Motor neuron (in vitro differentiated cells): ENCODE data around the gene RECQL. TPM values are rescaled to one million over a fixed set of nuclear protein-coding genes. Genes with fewer than 3 reads are reported as not detected.
"Not testable (repeated sequence)": the region's sequence is repeated elsewhere in the genome, so short reads cannot be mapped to it uniquely, and the experiment has no call there.

Experiments
- ATAC-seq, 8 experiments: fragments of 200-7000 bp; cut with Tn5 transposase; replicated peaks in 6 of 8; 2 replicates each; pipeline ENCODE4 v1.8.0; 2021; ENCODE audit warnings: mild to moderate bottlenecking in 8 of 8, moderate library complexity in 8 of 8
- H3K27ac ChIP-seq, 2 donors: fragments of 250-450 bp; sonication (Bioruptor Pico); 2 replicates each; pipeline ENCODE4 v1.9.0; 2021; ENCODE audit warnings: antibody characterized with exemption in 2 of 2, mild to moderate bottlenecking in 2 of 2, moderate library complexity in 1 of 2
- H3K4me1 ChIP-seq, 2 donors: fragments of 250-450 bp; sonication (Bioruptor Pico); replicated peaks in 1 of 2; 2 replicates each; pipeline ENCODE4 v1.6.1; 2021; ENCODE audit warnings: antibody characterized with exemption in 2 of 2, mild to moderate bottlenecking in 2 of 2, moderate library complexity in 1 of 2
- H3K4me3 ChIP-seq, 5 donors: fragments of 250-450 bp; sonication (Bioruptor Pico); 2 replicates each; pipeline ENCODE4 v1.9.0; 2021; ENCODE audit warnings: antibody characterized with exemption in 5 of 5, mild to moderate bottlenecking in 5 of 5, moderate library complexity in 4 of 5
- WGBS, 10 experiments: fragments of 450-650 bp; shearing (Covaris generic); methylation state at CpG; one replicate each; pipeline ENCODE4 v1.0.0; 2022; 5-methylcytosine and 5-hydroxymethylcytosine counted together
- in situ Hi-C, 9 experiments: fragments of 400-800 bp; cut with MboI; loops; one replicate each; pipeline ENCODE4 v1.15.0; 2021; ENCODE audit warnings: low sequenced_read_pairs in 9 of 9, low pct_unique_long_range_greater_than_20kb in 2 of 9; ENCODE audit not compliant: unreplicated experiment in 9 of 9
- total RNA-seq, 8 experiments: library from RNA; unstranded; fragments of 300-600 nt; gene quantifications; 2 replicates each; pipeline versions ENCODE4 v1.2.3 to v1.2.4, GENCODE V29; 2022

RECQL gene
- total RNA-seq, 8 experiments from 2014 or later = 16.0 to 68.4 (median 26.0) TPM

DNA sequence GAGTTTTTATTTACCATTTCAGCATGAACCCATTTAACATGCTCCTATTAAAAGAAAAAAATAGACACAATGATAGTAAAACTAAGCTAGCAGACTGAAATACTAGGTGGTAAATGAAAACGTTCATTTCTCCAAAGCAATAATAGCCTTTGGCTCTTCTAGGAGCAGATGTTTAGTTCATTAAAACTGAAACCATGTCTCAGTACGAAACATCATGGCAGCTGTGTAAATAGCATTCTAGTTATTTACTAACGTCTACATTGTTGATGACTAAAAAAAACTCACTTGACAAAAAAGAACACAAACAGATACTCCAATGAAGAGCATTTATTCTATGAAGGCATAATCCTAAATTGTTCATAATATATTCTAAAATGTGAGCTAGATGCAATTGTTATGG is 17.9 kb downstream of the RECQL start:
- 66 to 100% (median 85%) methylated on average over 2 to 3 of the region's 3 CpGs for WGBS, 10 experiments
- Histone ChIP-seq H3K27ac (no peak overlapping the region), H3K4me3 (no peak overlapping the region), H3K4me1 (no peaks in the 10 kb centered on the region)
- no peak for ATAC-seq
- in situ Hi-C loops = no loop called here

DNA sequence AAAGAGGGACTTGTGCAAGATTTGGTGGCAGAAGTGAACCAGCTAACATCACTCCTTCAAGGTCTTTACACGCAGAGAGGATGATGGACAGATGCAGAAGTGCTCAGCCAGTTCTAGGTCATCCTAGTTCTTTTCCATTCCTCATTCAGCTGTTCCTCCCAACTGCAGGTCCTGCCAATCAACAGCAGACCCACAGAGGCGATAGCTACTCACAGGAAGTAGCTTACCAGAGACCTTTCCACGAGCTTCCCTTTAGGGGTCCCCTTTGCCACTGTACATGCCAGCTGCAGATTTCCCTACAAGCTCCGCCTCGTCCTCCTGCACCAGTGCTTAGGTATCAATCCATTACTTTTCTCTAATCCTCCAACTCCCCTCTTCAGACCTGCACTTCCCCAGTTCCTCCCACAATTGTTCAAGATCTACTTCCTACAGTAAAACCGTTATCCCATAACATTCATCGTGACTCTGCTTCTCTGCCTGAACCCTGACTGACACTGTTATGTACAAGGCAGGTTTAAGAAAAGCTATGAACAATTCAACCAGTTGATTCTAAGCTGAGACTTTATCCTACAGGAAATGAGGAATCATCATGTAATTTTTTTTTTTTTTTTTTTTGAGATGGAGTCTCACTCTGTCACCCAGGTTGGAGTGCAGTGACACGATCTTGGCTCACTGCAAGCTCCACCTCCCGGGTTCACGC is 22.5 kb downstream of the RECQL start:
- Histone ChIP-seq H3K4me3 (no peak overlapping the region), H3K4me1 (no peaks in the 10 kb centered on the region), H3K27ac (no peak overlapping the region)
- ATAC-seq = no peak
- 71 to 100% (median 94%) methylated on average over 1 to 6 of the region's 10 CpGs; no CpG with 5 or more reads in 1 of the 10 experiments for WGBS, 10 experiments
- in situ Hi-C loops = no loop called here

DNA sequence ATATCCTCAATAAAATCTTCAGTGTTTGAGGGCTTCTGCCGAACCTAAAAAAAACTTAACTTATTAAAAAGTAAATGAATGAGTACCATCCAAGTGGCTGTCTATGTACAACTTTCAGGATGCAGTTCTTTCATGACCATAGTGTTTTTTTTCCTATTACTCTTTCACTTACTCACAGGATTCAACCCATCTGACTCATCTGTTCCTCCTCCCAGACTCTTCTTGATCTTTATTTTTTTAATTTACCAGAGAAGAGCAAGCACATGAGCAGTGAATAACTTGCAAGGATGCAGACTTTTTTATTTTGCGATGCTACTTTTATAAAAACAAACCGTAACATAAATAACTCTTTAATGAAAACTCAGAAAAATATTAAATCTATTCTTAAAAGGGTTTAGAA is 24.5 kb downstream of the RECQL start:
- Histone ChIP-seq H3K4me1 (no peaks in the 10 kb centered on the region), H3K27ac (no peak overlapping the region), H3K4me3 (no peak overlapping the region)
- WGBS, 10 experiments = 60 to 100% (median 94%) methylated on average over 1 to 3 of the region's 3 CpGs
- ATAC-seq = peak in 2 of 8 experiments; percentile 78 to 85
- in situ Hi-C loops = no loop called here

DNA sequence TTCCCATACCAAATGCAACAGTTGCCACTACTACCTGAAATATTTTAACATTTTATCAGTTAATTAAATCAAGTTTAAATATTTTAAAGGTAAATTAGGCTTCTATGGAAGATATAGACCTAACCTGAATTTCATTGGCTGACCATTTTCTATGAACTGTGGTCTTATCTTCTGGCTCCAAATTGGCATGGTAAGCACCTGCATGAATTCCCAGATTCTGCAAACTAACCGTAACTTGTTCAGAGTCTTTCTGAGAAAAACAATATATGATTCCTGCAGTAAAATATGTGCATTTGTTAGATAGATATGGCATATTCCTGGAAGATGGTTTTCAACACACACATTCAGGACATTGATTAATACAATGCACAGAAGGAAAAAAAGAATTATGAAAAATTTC is 25.9 kb downstream of the RECQL start:
- in situ Hi-C loops = no loop called here
- peak in 1 of 8 experiments; percentile 42 for ATAC-seq
- Histone ChIP-seq H3K27ac (no peak overlapping the region), H3K4me3 (no peak overlapping the region), H3K4me1 (no peaks in the 10 kb centered on the region)
- WGBS, 10 experiments = 0 to 100% (median 90%) methylated on average over 1 of the region's 1 CpG; no CpG with 5 or more reads in 2 of the 10 experiments

DNA sequence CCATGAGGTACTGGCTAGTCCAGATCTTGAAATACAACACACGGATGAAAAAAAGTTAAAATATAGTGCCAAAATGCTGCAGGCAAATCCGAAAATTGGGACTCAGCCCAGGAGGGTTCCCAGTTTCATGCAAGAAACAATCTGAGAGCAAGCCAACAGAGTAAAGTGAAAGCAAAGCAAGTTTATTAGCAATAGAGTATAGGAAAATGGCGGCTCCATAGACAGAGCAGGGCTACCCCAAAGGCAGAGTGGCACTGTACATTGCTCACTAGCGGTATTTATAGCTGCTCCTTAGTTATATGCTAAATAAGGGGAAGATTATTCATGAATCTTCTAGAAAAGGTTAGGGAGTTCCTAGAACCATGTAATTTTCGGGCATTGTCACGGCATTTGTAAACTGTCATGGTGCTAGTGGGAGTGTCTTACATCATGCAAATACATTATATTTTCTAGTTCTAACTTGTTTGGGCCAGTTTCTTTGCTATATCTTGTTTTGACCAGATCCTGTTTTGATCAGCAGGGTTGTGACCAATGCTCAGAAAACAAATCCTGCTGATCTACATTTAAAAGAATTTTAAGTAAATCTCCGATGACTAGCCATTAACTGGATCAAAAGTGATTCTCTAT is 29.1 kb downstream of the RECQL start:
- no peak overlapping the region for H3K4me3 ChIP-seq
- H3K27ac ChIP-seq = no peak overlapping the region
- in situ Hi-C loops = no loop called here
- H3K4me1 ChIP-seq = no peaks in the 10 kb centered on the region
- peak in 2 of 8 experiments; percentile 26 to 60 for ATAC-seq
- WGBS, 10 experiments = 88 to 100% (median 95%) methylated on average over 1 to 7 of the region's 7 CpGs

DNA sequence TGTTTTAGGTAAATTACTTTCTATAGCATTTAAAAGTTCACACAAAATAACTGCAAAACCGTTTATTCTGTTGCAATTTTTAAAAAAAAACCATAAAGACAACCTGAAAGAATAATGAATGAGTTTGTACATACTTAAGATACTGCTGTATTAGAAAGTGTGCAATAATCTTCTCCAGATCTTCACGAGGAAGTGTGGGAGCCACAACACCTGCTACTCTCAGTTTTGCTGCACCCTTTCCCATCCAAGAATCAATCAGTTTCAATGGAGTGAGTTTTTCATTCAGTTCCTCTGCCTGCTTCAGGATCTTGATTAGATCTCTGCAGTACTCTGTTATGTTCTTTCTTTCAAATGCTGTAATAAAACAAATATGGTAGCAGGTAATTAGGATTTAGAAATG is 30.1 kb downstream of the RECQL start:
- Histone ChIP-seq H3K4me3 (no peak overlapping the region), H3K4me1 (no peaks in the 10 kb centered on the region), H3K27ac (no peak overlapping the region)
- ATAC-seq = no peak
- 50 to 92% (median 75%) methylated on average over 1 to 2 of the region's 2 CpGs; no CpG with 5 or more reads in 2 of the 10 experiments for WGBS, 10 experiments
- in situ Hi-C loops = no loop called here

DNA sequence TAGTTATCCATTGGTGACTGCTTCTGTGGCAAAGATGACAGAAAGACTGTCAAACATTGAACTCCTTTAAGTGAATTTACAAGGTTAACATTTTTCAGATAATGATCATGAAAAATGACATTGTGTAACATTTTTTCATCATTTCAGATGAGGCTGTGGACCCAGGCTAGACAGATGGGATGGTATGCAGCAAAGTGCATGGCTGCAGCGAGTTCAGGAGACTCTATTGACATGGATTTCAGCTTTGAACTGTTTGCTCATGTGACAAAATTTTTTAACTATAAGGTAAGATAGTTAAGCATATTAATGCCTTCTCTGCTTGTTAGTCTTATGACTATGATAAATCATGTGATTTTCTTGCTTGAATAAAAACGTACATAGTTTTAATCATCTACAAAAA is 34.1 kb downstream of the RECQL start:
- ATAC-seq, H3K27ac ChIP-seq, H3K4me3 ChIP-seq, in situ Hi-C loops, H3K4me1 ChIP-seq: not testable (repeated sequence)
- WGBS, 10 experiments = 20 to 100% (median 93%) methylated on average over 1 to 2 of the region's 2 CpGs; no CpG with 5 or more reads in 2 of the 10 experiments

DNA sequence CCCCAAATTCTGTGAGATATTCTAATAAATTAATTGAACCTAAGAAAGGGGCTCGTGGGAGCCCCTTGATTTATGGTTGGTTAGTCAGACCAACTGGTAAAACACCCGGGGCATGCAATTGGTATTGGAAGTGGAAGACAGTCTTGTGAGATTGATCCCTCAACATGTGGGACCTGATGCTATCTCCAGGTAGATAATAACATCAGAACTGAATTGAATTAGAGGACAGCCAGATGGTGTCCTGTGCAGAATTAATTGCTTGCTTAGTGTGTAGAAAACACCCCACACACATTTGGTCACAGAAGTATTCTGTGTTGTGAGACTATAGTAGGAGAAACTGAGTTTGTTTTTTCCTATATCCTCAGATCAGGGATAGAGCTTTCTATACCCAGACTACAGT is 42.0 kb downstream of the RECQL start:
- in situ Hi-C loops = no loop called here
- 75 to 100% (median 100%) methylated on average over 1 to 2 of the region's 2 CpGs; no CpG with 5 or more reads in 3 of the 10 experiments for WGBS, 10 experiments

DNA sequence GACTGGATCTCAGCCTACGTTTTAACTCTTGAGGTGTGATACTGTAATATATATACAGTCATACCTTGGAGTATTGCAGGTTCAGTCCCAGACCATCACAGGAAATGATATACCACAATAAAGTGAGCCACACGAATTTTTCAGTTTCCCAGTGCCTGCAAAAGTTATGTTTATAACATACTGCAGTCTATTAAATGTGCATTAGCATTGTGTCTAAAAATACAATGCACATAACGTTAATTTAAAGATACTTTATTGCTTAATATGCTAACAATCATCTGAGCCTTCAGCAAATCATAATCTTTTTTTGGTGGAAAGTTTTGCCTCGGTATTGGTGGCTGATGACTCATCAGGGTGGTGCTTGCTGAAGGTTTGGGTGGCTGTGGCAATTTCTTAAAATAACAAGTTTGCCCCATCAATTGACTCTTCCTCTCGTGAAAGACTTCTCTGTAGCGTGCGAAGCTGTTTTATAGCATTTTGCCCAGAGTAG is 45.1 kb downstream of the RECQL start:
- in situ Hi-C loops = no loop called here
- WGBS, 10 experiments = 34 to 100% (median 69%) methylated on average over 2 to 7 of the region's 7 CpGs
- peak in 3 of 8 experiments; percentile 39 to 56 (median 43) for ATAC-seq

More for the DNA sequence above, 42.0 kb downstream of the RECQL start:
- no peak for ATAC-seq
- Histone ChIP-seq H3K4me3 (no peak overlapping the region), H3K4me1 (no peaks in the 10 kb centered on the region), H3K27ac (no peak overlapping the region)

DNA sequence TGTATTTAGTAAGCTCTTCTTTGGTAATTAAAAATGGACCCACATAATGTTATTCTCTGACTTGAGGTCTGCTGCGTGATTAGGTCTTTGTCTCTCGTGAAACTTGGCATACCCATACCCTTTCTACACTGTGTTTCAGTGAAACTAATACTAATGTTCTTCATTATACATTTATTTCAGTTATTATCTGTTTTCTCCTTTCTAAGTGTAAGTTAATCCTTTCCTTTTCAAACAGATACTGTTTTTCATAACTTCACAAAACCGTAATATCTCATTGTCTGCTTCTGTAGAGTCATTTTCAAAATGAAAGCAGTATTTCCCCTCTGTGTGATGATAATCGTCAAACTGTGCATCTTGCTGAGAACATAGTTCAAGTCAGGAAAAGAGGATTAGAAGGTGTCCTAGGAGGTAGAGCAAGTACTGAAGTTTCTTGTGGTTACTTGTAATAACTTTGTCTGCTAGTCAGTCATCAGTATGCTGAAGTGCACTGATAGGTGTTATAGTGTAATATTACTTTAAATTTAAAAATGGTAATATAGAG is 48.1 kb downstream of the RECQL start:
- in situ Hi-C loops = no loop called here
- ATAC-seq = no peak
- WGBS, 10 experiments = 78 to 100% (median 95%) methylated on average over 2 to 4 of the region's 4 CpGs
- Histone ChIP-seq H3K27ac (no peak overlapping the region), H3K4me3 (no peak overlapping the region), H3K4me1 (no peaks in the 10 kb centered on the region)

More for the DNA sequence above, 45.1 kb downstream of the RECQL start:
- H3K4me3 ChIP-seq = no peak overlapping the region
- H3K27ac ChIP-seq = no peak overlapping the region
- H3K4me1 ChIP-seq = no peaks in the 10 kb centered on the region

DNA sequence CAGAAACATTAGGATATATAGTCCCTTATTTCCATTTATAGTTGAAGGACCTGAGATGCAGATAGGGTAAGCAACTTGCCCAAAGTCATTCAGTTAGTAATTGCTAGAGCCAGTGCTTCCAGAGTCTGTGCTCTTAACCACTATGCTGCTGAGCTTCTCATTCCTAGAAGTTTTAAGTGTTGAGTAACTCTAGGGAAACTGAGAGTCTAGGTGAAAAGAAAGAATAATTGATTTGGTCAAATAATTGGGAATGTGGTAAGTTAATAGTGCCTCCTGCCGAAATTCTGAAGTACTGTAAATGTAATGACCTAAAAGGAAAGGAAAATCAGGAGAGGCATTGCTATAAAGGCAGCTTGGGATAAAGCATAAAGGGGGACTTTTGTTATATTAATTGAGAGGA is 49.9 kb downstream of the RECQL start:
- no peak for ATAC-seq
- H3K4me1 ChIP-seq = no peaks in the 10 kb centered on the region
- WGBS, 10 experiments = 0 to 80% (median 50%) methylated on average over 1 of the region's 1 CpG; no CpG with 5 or more reads in 1 of the 10 experiments
- in situ Hi-C loops = no loop called here
- no peak overlapping the region for H3K27ac ChIP-seq
- H3K4me3 ChIP-seq = no peak overlapping the region

DNA sequence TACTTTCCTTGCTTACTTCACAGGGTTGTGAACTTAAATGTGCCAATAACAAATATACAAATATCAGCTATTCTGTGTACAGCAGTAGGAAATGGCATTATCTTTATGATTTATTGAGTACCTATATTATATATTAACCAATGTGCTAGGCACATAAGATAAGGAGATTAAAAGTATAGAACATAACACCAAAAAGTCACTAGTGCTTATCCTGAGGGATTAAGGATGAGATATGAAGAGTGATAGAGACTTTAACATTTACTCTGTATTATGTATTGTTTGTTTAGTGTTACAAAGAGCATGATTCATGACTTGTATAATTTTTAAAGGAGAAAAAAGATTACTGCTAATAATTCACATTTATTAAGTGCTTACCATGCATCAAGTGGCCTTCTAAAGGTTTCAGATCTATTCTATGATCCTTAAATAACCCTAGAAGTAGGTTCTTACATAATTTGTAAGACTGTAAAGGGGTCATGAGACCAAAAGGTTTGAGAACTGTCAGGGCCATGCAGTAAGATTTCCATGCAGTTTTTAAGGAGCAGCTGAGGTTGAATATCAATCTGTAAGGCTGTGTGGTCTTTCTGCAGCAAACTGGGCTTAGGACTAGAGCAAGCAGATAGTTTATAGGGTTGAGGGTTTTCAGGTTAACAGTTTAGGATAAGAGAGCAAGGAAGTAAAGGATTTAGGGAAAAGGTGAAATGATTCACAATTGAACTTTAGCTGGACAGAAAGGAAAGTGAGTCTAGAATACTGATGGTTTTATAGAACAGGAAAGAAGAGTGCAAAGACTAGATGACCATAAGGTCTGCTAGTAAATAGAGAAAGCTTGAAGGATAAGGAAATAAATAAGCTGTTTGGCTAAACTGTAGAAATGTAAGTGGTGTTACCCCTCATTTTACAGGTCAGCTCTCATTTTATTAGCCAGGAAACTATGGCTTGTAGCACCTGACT is 57.0 kb downstream of the RECQL start:
- no peak overlapping the region for H3K4me3 ChIP-seq
- H3K4me1 ChIP-seq = no peaks in the 10 kb centered on the region
- H3K27ac ChIP-seq = no peak overlapping the region
- in situ Hi-C loops = loop anchor here in 2 of 9 experiments (25.0 kb wide), 1 partner anchor 132 kb away; no protein-coding TSS in a partner anchor
- no peak for ATAC-seq
